C4-2B (cell line): ENCODE results near the gene KCNH2.

Experiments
- ZFX ChIP-seq: fragments of 450-650 bp; IDR thresholded peaks from 2 replicates; pipeline ENCODE4 v1.6.1; 2017
- TF ChIP-seq, protein P1 (sequence below): fragments of 450-650 bp; conservative IDR thresholded peaks from 2 replicates; pipeline ENCODE4 v1.5.1; 2017; ENCODE audit warnings: mild to moderate bottlenecking

DNA sequence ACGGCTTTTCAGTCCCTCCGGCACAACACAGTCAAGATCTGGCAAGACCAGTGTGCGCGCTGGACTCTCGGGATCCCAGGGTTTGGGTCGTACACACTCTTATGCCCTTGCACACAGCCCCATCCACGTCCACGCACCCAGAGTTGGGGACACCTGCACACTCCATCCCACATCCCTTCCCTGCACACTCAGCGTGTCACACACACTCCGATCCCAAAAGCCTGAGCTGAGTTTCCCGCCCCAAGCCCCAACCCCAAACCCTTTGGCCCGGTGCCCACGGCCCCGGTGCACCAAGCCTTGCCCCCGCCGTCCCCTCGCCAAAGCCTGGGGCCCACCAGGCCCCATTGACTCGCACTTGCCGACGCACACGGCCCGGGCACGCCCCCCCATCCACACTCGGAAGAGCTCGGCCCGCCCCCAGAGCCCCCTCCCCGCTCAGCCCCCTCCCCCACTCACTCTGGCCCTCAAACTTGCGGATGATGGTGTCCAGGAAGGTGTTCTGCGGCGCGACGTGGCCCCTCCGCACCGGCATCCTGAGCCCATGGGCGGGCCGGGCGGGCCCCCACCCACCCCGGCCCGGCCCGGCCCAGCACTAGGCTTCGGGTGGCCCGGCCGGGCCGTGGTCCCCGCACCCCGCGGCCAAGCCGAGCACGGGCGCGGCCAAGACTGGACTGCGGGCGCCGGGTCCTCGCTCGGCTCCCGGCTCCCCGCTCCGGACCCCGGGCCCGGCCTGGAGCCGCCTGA, 567 bp downstream of the KCNH2 start:
- TF ChIP-seq, protein P1, sequence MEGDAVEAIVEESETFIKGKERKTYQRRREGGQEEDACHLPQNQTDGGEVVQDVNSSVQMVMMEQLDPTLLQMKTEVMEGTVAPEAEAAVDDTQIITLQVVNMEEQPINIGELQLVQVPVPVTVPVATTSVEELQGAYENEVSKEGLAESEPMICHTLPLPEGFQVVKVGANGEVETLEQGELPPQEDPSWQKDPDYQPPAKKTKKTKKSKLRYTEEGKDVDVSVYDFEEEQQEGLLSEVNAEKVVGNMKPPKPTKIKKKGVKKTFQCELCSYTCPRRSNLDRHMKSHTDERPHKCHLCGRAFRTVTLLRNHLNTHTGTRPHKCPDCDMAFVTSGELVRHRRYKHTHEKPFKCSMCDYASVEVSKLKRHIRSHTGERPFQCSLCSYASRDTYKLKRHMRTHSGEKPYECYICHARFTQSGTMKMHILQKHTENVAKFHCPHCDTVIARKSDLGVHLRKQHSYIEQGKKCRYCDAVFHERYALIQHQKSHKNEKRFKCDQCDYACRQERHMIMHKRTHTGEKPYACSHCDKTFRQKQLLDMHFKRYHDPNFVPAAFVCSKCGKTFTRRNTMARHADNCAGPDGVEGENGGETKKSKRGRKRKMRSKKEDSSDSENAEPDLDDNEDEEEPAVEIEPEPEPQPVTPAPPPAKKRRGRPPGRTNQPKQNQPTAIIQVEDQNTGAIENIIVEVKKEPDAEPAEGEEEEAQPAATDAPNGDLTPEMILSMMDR = no peak
- TF ChIP-seq ZFX = no peak
